Measurements from ENCODE around the gene ADORA3. TPM values are rescaled to one million over a fixed set of nuclear protein-coding genes. Genes with fewer than 3 reads are reported as not detected.
A peak's percentile ranks its signal among the peaks of the same experiment; 100 is the strongest.

ADORA3 gene
- total and polyA plus RNA-seq, 12 donors = 0.17 to 4.7 (median 1.9) TPM; not detected in 2

- Histone ChIP-seq H3K27me3 (peaks cover 0 to 7% (median 0%) of the 10 kb centered on the region in 7 donors), H3K27ac (peak overlapping the region in 1 of 10 donors; percentile 31), H3K4me1 (peaks cover 0 to 80% (median 12%) of the 10 kb centered on the region in 9 donors), H3K4me3 (peak overlapping the region in 1 of 10 donors; percentile 41), H3K9me3 (no peaks in the 10 kb centered on the region), H3K36me3 (peaks cover 0 to 3% (median 0%) of the 10 kb centered on the region in 9 donors)
- TF ChIP-seq CTCF (IDR thresholded peaks at IDR 0.05) = no peak
- 95 to 97% methylated on average over 7 of the region's 7 CpGs for WGBS, 2 donors
- no peak for ATAC-seq
- no peak for DNase-seq
- intact Hi-C loops (cut with DNase I) = loop anchor here in 4 of 10 donors (5.0 to 10.0 kb wide), 3 partner anchors 271 to 888 kb away; partner anchors contain the start of gene DDX20 (in 1 of the 4)
These were observed 17.0 kb downstream of the ADORA3 start for GRCh38 chr1:111486431-111486830.

- DNase-seq (no peak), ATAC-seq (no peak)
- no peak for TF ChIP-seq CTCF (IDR thresholded peaks at IDR 0.05)
- intact Hi-C loops (cut with DNase I) = loop anchor here in 9 of 10 donors (5.0 to 10.0 kb wide), 7 partner anchors 168 to 890 kb away; partner anchors contain the start of gene DDX20 (in 3 of the 9)
- peak overlapping the region in 1 of 10 donors; percentile 60 for H3K27ac ChIP-seq
- peaks cover 0 to 3% (median 0%) of the 10 kb centered on the region in 9 donors for H3K36me3 ChIP-seq
- no peak overlapping the region for H3K4me3 ChIP-seq
- peaks cover 0 to 7% (median 0%) of the 10 kb centered on the region in 7 donors for H3K27me3 ChIP-seq
- no peaks in the 10 kb centered on the region for H3K9me3 ChIP-seq
- H3K4me1 ChIP-seq = peaks cover 0 to 75% (median 17%) of the 10 kb centered on the region in 9 donors
These were observed 18.9 kb downstream of the ADORA3 start for GRCh38 chr1:111484391-111485026.

- 61 to 86% methylated on average over 2 of the region's 2 CpGs for WGBS, 2 donors
- Histone ChIP-seq H3K27ac (peak overlapping the region in 1 of 10 donors; percentile 44), H3K27me3 (peaks cover 0 to 7% (median 0%) of the 10 kb centered on the region in 7 donors), H3K4me3 (no peak overlapping the region), H3K36me3 (peaks cover 0 to 4% (median 0%) of the 10 kb centered on the region in 9 donors), H3K9me3 (no peaks in the 10 kb centered on the region), H3K4me1 (peaks cover 0 to 74% (median 17%) of the 10 kb centered on the region in 9 donors)
- DNase-seq (no peak), ATAC-seq (no peak)
- intact Hi-C loops (cut with DNase I) = loop anchor here in 8 of 10 donors (2.0 to 10.0 kb wide), 8 partner anchors 168 to 891 kb away; partner anchors contain the start of gene DDX20 (in 2 of the 8)
- TF ChIP-seq CTCF (IDR thresholded peaks at IDR 0.05) = no peak
These were observed 19.6 kb downstream of the ADORA3 start for GRCh38 chr1:111483876-111484275.

GRCh38 chr1:111483166-111483565 lies 20.3 kb downstream of the ADORA3 start:
- no peaks in the 10 kb centered on the region for H3K9me3 ChIP-seq

More at GRCh38 chr1:111483166-111483565, 20.3 kb downstream of the ADORA3 start:
- Histone ChIP-seq H3K27me3 (peaks cover 0 to 6% (median 0%) of the 10 kb centered on the region in 7 donors), H3K4me1 (peaks cover 0 to 74% (median 17%) of the 10 kb centered on the region in 9 donors), H3K36me3 (peaks cover 0 to 11% (median 0%) of the 10 kb centered on the region in 9 donors), H3K27ac (peak overlapping the region in 1 of 10 donors; percentile 45), H3K4me3 (no peak overlapping the region)
- ATAC-seq = no peak
- no peak for DNase-seq
- intact Hi-C loops (cut with DNase I) = loop anchor here in 8 of 10 donors (2.0 to 10.0 kb wide), 8 partner anchors 169 to 892 kb away; partner anchors contain the start of gene DDX20 (in 2 of the 8)
- WGBS, 2 donors = 45 to 62% methylated on average over 3 of the region's 3 CpGs
- no peak for TF ChIP-seq CTCF (IDR thresholded peaks at IDR 0.05)

Measured in heart right ventricle (tissue), 16 donors.